Right lobe of liver (tissue), 6 donors: ENCODE measurements around the gene AGPAT1. TPM values are rescaled to one million over a fixed set of nuclear protein-coding genes. Genes with fewer than 3 reads are reported as not detected.

ENCODE experiments used
- ATAC-seq, 4 donors: fragments of 200-7000 bp; cut with Tn5 transposase; one replicate each; pipeline ENCODE4 v1.9.1; 2020; ENCODE audit warnings: mild to moderate bottlenecking in 4 of 4, moderate library complexity in 4 of 4
- DNase-seq, 3 donors: peaks; one replicate each; pipeline ENCODE4 v3.0.0-alpha.2; 2020
- H3K27ac ChIP-seq, 3 donors: fragments of 200-600 bp; one replicate each; pipeline ENCODE4 v1.8.0; 2022
- H3K27me3 ChIP-seq, 2 donors: fragments of 200-600 bp; one replicate each; pipeline ENCODE4 v1.8.0; 2022
- H3K36me3 ChIP-seq, 4 donors: fragments of 200-600 bp; sonication (generic) in 1 of 4; one replicate each; pipeline versions ENCODE4 v1.5.1 to v1.8.0; 2017 to 2022; ENCODE audit warnings: control low read depth in 1 of 4
- H3K4me1 ChIP-seq, 4 donors: fragments of 200-600 bp; sonication (generic) in 1 of 4; one replicate each; pipeline versions ENCODE4 v1.5.1 to v1.8.0; 2017 to 2022; ENCODE audit warnings: control low read depth in 1 of 4
- H3K4me3 ChIP-seq, 3 donors: fragments of 200-600 bp; one replicate each; pipeline ENCODE4 v1.8.0; 2022
- H3K9me3 ChIP-seq, 4 donors: fragments of 200-600 bp; sonication (generic) in 1 of 4; one replicate each; pipeline versions ENCODE4 v1.5.1 to v1.8.0; 2017 to 2022; ENCODE audit warnings: control low read depth in 1 of 4
- POLR2A ChIP-seq: fragments of 450-650 bp; IDR thresholded peaks from one replicate; pipeline ENCODE4 v1.6.1; 2017; ENCODE audit warnings: antibody characterized with exemption, mild to moderate bottlenecking
- WGBS: methylation state at CpG from one replicate; pipeline ENCODE4 v1.1.6; 2018; ENCODE audit warnings: low coverage, low lambda C conversion rate; ENCODE audit not compliant: insufficient coverage; ENCODE audit errors: missing lambda C conversion rate; 5-methylcytosine and 5-hydroxymethylcytosine counted together
- intact Hi-C, 2 donors: fragments of 100-400 bp; cut with DNase I; formaldehyde crosslinking; loops; one replicate each; pipeline versions ENCODE4 v1.11.2 to v1.14.1; 2022
- total RNA-seq, 6 experiments: library from RNA; depleted of rRNA in 2 of 6; stranded (reverse); fragments of >200 nt in 2 of 6; fragmentation: NEBNext Ultra II Directional in 3 of 6; extraction: Animal tissue kit (Norgen Biotek cat#: 25700) in 3 of 6; gene quantifications; one replicate each; pipeline versions ENCODE4 v1.1.0 to v1.2.4, GENCODE V29; 2016 to 2023
- TF ChIP-seq, protein P1 (sequence below), 4 donors: fragments of 200-600 bp in 3 of 4; fragments of 450-650 bp in 1 of 4; IDR thresholded peaks; one replicate each; pipeline versions ENCODE4 v1.5.1 to v1.8.0; 2016 to 2022; ENCODE audit warnings: antibody characterized with exemption in 4 of 4, mild to moderate bottlenecking in 2 of 4
- donor health status: DM: no; HTN: yes; CAD: no.
- donor health status: DM: no; HTN: no; CAD: no.
- donor health status: DM: no; HTN: no; CAD: no.
- donor health status: DM: no; HTN: yes; CAD: no.
- donor health status: DM: no; HTN: yes; CAD: no.

Gene AGPAT1
- total RNA-seq, 6 experiments from 2014 or later, result 23.5 to 36.9 (median 31.6) TPM

- intact Hi-C loops, result no loop called here
- WGBS, result 23% methylated on average over 5 of the region's 5 CpGs
- DNase-seq (no peak), ATAC-seq (no peak)
- Histone ChIP-seq H3K36me3 (peaks cover 0 to 3% (median 0%) of the 10 kb centered on the region in 4 donors), H3K27ac (peak overlapping the region; percentile 73 to 97 (median 82)), H3K9me3 (no peaks in the 10 kb centered on the region), H3K4me3 (peak overlapping the region; percentile 85 to 89 (median 87)), H3K27me3 (no peaks in the 10 kb centered on the region), H3K4me1 (peaks cover 0 to 32% (median 9%) of the 10 kb centered on the region in 4 donors)
- TF ChIP-seq, protein P1, sequence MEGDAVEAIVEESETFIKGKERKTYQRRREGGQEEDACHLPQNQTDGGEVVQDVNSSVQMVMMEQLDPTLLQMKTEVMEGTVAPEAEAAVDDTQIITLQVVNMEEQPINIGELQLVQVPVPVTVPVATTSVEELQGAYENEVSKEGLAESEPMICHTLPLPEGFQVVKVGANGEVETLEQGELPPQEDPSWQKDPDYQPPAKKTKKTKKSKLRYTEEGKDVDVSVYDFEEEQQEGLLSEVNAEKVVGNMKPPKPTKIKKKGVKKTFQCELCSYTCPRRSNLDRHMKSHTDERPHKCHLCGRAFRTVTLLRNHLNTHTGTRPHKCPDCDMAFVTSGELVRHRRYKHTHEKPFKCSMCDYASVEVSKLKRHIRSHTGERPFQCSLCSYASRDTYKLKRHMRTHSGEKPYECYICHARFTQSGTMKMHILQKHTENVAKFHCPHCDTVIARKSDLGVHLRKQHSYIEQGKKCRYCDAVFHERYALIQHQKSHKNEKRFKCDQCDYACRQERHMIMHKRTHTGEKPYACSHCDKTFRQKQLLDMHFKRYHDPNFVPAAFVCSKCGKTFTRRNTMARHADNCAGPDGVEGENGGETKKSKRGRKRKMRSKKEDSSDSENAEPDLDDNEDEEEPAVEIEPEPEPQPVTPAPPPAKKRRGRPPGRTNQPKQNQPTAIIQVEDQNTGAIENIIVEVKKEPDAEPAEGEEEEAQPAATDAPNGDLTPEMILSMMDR (IDR thresholded peaks at IDR 0.05), result no peak
- no peak for TF ChIP-seq POLR2A
These were observed 745 bp upstream of the AGPAT1 start for GRCh38 chr6:32176476-32177182.

GRCh38 chr6:32175322-32175710 is 568 bp downstream of the AGPAT1 start:
- no peaks in the 10 kb centered on the region for H3K27me3 ChIP-seq
- DNase-seq (no peak), ATAC-seq (no peak)
- intact Hi-C loops, result no loop called here
- peaks cover 0 to 32% (median 9%) of the 10 kb centered on the region in 4 donors for H3K4me1 ChIP-seq
- no peak for TF ChIP-seq POLR2A
- TF ChIP-seq, protein P1 (IDR thresholded peaks at IDR 0.05), result no peak
- 0% methylated on average over 2 of the region's 2 CpGs for WGBS
- peak overlapping the region in 2 of 3 donors; percentile 73 to 97 for H3K27ac ChIP-seq
- H3K9me3 ChIP-seq, result no peaks in the 10 kb centered on the region
- H3K36me3 ChIP-seq, result peaks cover 0 to 5% (median 2%) of the 10 kb centered on the region in 4 donors
- H3K4me3 ChIP-seq, result peak overlapping the region; percentile 85 to 89 (median 87)

GRCh38 chr6:32174416-32174815 is 1.5 kb downstream of the AGPAT1 start:
- H3K27me3 ChIP-seq, result no peaks in the 10 kb centered on the region
- WGBS, result no CpG with 5 or more reads among the region's 1 CpG
- no peak overlapping the region for H3K27ac ChIP-seq
- intact Hi-C loops, result no loop called here
- TF ChIP-seq, protein P1 (IDR thresholded peaks at IDR 0.05), result no peak
- TF ChIP-seq POLR2A, result no peak
- H3K4me1 ChIP-seq, result peaks cover 0 to 30% (median 9%) of the 10 kb centered on the region in 4 donors
- ATAC-seq (no peak), DNase-seq (no peak)
- H3K9me3 ChIP-seq, result no peaks in the 10 kb centered on the region
- H3K36me3 ChIP-seq, result peaks cover 0 to 12% (median 6%) of the 10 kb centered on the region in 4 donors
- H3K4me3 ChIP-seq, result no peak overlapping the region

GRCh38 chr6:32173051-32173727 is 2.7 kb downstream of the AGPAT1 start:
- intact Hi-C loops, result no loop called here
- no peak overlapping the region for H3K27ac ChIP-seq
- H3K4me1 ChIP-seq, result peaks cover 0 to 22% (median 9%) of the 10 kb centered on the region in 4 donors

More at GRCh38 chr6:32173051-32173727, 2.7 kb downstream of the AGPAT1 start:
- H3K27me3 ChIP-seq, result no peaks in the 10 kb centered on the region
- no peak for DNase-seq
- no peaks in the 10 kb centered on the region for H3K9me3 ChIP-seq
- H3K36me3 ChIP-seq, result peaks cover 0 to 21% (median 6%) of the 10 kb centered on the region in 4 donors
- no peak overlapping the region for H3K4me3 ChIP-seq
- no peak for ATAC-seq
- WGBS, result 79% methylated on average over 3 of the region's 4 CpGs
- no peak for TF ChIP-seq POLR2A
- TF ChIP-seq, protein P1 (IDR thresholded peaks at IDR 0.05), result no peak
